Brain microvascular endothelial cell (primary cell): ENCODE measurements around the gene SATB2.

Source experiments
- DNase-seq: peaks from one replicate; pipeline ENCODE4 v3.0.0-alpha.2; 2020
- H3K27ac ChIP-seq: fragments of 250-450 bp; sonication (Bioruptor Pico); 2 replicates; pipeline ENCODE4 v1.5.1; 2020; ENCODE audit warnings: mild to moderate bottlenecking, moderate library complexity
- H3K27me3 ChIP-seq: fragments of 250-450 bp; sonication (Bioruptor Pico); replicated peaks from 2 replicates; pipeline ENCODE4 v1.5.1; 2020; ENCODE audit warnings: mild to moderate bottlenecking
- H3K36me3 ChIP-seq: fragments of 250-450 bp; sonication (Bioruptor Pico); replicated peaks from 2 replicates; pipeline ENCODE4 v1.5.1; 2020; ENCODE audit warnings: mild to moderate bottlenecking
- H3K4me3 ChIP-seq: 2 replicates; pipeline ENCODE4 v1.5.1; 2011; ENCODE audit warnings: low read depth, mild to moderate bottlenecking, control low read depth, low read length, moderate library complexity
- in situ Hi-C: cut with HindIII; loops from 2 replicates; pipeline ENCODE4 v1.10.0; 2017; ENCODE audit warnings: low sequenced_read_pairs, low pct_ligation_motif_present
- TF ChIP-seq, protein P1 (sequence below): IDR thresholded peaks from 2 replicates; pipeline ENCODE4 v1.5.1; 2011; ENCODE audit warnings: low read depth, mild to moderate bottlenecking, moderate library complexity, low read length, control low read depth, inconsistent platforms; ENCODE audit errors: missing control alignments

Gene SATB2

DNA sequence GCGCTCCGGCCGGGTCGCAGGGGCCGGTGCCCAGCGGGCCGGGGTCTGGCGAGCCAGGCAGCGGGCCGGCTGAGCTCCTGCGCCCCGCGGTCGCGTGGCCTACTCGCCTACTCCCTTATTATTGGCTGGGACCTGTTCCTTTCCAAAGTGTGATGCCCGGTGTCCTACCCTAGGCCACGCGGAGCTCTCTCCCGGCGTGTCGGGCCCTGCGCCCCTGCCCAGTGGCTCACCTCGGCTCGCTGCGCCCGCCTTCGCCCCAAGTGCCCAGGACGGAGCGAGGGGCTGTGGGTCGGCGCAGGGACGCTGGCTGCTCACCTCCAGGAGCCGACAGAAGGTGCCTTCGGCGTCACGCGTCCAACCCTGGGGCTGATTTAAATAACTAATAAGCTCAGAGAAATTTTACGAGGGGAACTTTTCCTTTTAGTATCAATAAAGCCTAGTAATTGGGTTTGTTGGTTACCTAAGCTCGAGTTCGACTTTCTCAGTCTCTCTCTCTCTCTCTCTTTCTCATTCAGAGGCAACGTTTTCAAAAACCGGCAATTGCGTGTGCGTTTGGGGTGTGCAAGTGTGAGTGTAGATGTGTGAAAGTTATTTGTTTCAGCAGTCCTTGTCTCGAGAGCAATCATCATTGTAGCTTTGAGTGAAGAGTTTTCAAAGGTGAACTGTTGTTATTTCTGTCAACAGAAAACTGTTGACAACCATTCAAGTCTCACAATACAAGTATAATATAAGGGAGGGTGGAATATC lies 7.0 kb upstream of the SATB2 start:
- TF ChIP-seq, protein P1, sequence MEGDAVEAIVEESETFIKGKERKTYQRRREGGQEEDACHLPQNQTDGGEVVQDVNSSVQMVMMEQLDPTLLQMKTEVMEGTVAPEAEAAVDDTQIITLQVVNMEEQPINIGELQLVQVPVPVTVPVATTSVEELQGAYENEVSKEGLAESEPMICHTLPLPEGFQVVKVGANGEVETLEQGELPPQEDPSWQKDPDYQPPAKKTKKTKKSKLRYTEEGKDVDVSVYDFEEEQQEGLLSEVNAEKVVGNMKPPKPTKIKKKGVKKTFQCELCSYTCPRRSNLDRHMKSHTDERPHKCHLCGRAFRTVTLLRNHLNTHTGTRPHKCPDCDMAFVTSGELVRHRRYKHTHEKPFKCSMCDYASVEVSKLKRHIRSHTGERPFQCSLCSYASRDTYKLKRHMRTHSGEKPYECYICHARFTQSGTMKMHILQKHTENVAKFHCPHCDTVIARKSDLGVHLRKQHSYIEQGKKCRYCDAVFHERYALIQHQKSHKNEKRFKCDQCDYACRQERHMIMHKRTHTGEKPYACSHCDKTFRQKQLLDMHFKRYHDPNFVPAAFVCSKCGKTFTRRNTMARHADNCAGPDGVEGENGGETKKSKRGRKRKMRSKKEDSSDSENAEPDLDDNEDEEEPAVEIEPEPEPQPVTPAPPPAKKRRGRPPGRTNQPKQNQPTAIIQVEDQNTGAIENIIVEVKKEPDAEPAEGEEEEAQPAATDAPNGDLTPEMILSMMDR = no peak
- Histone ChIP-seq H3K36me3 (no peaks in the 10 kb centered on the region), H3K27me3 (peaks cover 81% of the 10 kb centered on the region), H3K27ac (no peak overlapping the region), H3K4me3 (no peak overlapping the region)
- no peak for DNase-seq
- in situ Hi-C loops = no loop called here

DNA sequence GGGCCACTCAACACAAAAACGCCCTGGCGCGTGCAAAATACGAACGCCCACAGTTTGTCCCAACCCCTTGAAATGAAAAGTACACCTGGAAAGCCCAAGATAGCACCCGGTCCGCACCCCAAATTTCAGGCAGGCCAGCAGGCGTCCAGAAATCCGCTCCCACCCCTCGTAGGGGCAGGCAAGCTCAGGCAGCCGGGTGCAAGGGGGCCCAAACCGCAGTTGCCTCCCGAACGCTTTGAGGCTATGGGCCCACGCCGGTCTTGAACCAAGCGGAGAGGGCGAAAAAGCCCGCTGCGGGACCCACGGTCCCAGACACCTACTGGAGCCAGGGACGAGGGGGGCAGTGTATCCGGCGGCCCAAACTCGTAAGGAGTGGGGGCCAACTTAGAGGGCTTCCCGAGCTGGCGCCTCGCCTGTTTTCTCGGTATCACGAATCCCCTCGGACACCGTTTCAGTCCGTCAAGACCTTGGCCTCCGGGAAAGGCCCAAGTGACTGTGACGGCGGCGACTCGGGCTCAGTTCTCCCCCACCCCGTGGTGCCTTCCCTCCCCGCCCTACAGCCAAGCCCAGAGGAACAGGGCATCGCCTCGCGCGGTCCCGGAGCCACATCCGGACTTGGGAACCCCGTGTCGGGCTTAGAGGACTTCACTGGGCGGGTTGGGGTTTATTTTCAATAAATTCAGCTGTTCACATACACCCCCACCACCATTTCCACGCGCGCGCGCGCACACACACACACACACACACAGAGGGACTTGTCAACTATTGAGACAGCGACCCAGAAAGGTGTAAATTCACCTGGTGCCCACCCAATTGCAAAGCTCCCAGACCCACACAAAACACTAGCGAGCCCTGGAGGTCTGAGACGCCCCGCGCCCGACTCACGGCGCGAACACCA lies 6.2 kb upstream of the SATB2 start:
- peak overlapping the region; percentile 51 for H3K4me3 ChIP-seq
- H3K27me3 ChIP-seq = peaks cover 74% of the 10 kb centered on the region
- H3K36me3 ChIP-seq = no peaks in the 10 kb centered on the region
- H3K27ac ChIP-seq = no peak overlapping the region
- in situ Hi-C loops = no loop called here
- TF ChIP-seq, protein P1 = no peak
- DNase-seq = no peak

DNA sequence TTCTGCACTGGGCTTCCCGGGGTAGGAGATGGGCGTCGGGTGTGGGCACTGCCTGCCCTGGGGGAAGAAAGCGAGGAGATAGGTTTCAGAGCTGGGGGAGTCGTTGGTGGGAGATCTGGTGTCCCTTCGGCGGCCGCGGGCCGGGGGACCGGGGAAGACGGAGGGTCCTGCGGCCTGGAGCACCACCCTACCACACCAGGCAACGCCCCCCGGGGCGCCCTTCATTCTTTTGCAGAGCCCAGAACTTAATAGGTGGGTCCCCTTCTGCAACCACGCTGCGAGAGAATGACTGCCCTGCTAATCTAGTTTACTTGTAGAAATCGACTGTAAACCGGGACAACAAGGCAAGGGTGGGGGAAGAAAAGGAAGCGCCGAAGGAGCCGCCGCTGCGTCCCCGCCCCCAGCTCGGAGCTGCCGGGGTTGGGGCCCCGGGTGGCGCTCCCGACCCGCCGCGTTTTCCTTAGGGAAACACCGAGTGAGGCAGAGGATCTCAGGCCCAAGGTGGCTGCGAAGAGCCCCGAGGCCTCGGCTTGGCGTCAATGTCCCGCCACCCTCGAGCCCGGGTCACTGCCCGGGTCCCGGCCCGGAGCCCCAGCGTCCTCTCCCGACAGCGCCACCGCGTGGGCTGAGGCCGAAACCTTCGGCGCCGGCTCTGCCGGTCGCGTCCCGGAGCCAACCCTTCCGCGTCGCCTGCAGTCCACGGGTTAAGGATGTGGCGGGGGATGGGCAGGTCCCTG lies 5.4 kb upstream of the SATB2 start:
- Histone ChIP-seq H3K36me3 (no peaks in the 10 kb centered on the region), H3K27ac (no peak overlapping the region), H3K27me3 (peaks cover 65% of the 10 kb centered on the region), H3K4me3 (peak overlapping the region; percentile 51)
- in situ Hi-C loops = no loop called here
- DNase-seq = no peak
- TF ChIP-seq, protein P1 = peak; percentile 76

DNA sequence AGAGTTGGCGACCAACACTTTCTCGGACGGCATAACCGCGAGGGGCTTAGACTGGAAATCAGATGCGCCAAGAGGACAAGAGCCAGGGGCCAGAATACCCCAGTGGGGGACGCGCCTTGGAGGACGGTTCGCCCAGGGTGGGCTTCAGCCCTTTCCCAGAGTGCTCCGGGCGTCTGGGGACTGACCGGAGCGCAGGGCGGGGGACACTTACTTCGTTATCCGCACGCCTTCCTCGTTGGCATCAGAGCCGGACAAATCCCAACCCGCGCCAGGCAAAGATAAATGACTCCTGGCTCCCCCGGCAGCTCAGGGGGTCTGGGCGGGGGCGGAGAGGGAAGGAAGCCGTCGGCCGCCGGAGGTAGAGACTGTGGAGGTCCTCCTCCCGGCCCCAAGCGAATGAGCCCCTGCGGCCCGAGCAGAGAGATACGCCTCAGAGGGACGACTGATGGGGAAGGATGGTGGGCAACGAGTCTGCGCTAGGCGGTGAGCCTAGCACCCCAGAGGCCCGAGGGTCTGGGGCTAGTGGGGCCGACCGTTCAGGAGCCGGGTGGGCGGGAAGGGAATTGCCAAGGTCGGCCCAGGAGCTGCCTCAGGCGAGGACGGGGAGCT lies 4.7 kb upstream of the SATB2 start:
- Histone ChIP-seq H3K27me3 (peaks cover 60% of the 10 kb centered on the region), H3K27ac (no peak overlapping the region), H3K4me3 (peak overlapping the region; percentile 51), H3K36me3 (no peaks in the 10 kb centered on the region)
- no peak for DNase-seq
- in situ Hi-C loops = no loop called here
- TF ChIP-seq, protein P1 = no peak

DNA sequence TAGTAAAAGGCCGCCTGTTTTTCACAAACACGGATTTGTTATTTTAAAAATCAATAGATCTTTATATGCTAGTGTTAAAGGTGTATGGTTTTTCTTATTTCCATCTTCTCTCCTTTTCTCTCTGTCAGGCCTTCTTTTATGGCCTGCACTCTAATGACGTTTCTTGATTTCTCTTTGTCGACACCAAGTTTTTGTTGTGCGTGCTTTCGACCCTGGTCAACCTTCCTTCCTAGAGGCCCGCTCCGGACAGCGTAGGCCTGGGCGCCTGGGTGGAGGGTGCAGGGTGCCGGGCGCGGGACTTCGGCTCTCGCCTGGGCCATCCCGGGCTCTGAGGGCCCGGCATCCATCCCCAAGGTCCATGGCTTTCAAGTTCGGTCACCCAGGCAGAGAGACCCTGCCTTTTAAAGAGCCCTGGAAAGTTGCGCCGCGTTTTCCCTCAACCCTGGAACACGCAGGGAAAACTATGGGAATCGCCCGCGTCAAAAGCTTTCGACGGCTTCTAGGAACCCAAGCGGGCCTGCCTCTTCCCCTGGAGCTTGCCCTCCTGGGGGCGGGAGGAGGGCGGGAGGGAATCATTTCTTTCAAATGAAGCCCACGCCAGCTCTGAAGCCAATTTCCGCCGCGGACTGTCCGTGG lies 4.1 kb upstream of the SATB2 start:
- TF ChIP-seq, protein P1 = no peak
- Histone ChIP-seq H3K27ac (no peak overlapping the region), H3K4me3 (no peak overlapping the region), H3K36me3 (no peaks in the 10 kb centered on the region), H3K27me3 (peaks cover 54% of the 10 kb centered on the region)
- in situ Hi-C loops = no loop called here
- DNase-seq = no peak
